H1 (cell line): Measurements from ENCODE around the gene CACNA1B.

ENCODE experiments used
- CEBPB ChIP-seq: IDR thresholded peaks from 2 replicates; pipeline ENCODE4 v1.6.1; 2012; ENCODE audit warnings: low read depth, low read length
- POLR2AphosphoS5 ChIP-seq: IDR thresholded peaks from 2 replicates; pipeline ENCODE4 v1.6.1; 2011; ENCODE audit warnings: low read depth, low read length
- RFX5 ChIP-seq: IDR thresholded peaks from 2 replicates; pipeline ENCODE4 v1.6.1; 2011; ENCODE audit warnings: low read depth, low read length, improper control_type of control experiment, borderline replicate concordance
- TF ChIP-seq, protein P1 (sequence below), 3 experiments: IDR thresholded peaks; 1 replicate in 2 of 3; 2 replicates in 1 of 3; pipeline versions ENCODE4 v1.5.1 to v1.6.1; 2011; ENCODE audit warnings: low read length in 3 of 3, mild to moderate bottlenecking in 3 of 3, inconsistent platforms in 2 of 3, low read depth in 1 of 3, moderate library complexity in 1 of 3; ENCODE audit not compliant: insufficient read depth in 1 of 3; ENCODE audit errors: control extremely low read depth in 1 of 3

DNA sequence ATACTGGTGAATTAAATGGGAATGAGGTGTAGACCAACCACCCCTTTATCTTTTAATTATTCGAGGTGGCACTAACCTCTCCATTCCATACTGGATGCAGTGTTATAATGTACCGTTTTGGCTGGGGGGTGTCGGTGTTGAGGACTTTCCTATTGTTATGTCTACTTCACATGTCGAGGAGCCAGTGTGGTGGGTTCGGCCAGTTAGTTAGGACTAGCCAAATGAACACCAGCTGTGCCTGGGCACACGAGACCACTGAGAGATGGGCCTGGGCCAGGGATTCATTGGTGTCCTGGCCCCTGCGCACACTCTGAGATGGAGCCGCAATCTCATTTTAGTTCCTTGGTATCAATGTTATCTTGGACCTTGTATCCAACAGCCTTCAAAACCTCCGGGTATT, 186.2 kb downstream of the CACNA1B start:
- no peak for TF ChIP-seq CEBPB
- no peak for TF ChIP-seq POLR2AphosphoS5
- TF ChIP-seq RFX5: no peak
- TF ChIP-seq, protein P1, sequence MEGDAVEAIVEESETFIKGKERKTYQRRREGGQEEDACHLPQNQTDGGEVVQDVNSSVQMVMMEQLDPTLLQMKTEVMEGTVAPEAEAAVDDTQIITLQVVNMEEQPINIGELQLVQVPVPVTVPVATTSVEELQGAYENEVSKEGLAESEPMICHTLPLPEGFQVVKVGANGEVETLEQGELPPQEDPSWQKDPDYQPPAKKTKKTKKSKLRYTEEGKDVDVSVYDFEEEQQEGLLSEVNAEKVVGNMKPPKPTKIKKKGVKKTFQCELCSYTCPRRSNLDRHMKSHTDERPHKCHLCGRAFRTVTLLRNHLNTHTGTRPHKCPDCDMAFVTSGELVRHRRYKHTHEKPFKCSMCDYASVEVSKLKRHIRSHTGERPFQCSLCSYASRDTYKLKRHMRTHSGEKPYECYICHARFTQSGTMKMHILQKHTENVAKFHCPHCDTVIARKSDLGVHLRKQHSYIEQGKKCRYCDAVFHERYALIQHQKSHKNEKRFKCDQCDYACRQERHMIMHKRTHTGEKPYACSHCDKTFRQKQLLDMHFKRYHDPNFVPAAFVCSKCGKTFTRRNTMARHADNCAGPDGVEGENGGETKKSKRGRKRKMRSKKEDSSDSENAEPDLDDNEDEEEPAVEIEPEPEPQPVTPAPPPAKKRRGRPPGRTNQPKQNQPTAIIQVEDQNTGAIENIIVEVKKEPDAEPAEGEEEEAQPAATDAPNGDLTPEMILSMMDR (IDR thresholded peaks at IDR 0.05; ENCODE audit: control extremely low read depth in 1 of 3, insufficient read depth in 1 of 3, low read depth in 1 of 3, low read length in 3 of 3): no peak
